ENCODE results near the gene KRT13.
A peak's percentile ranks its signal among the peaks of the same experiment; 100 is the strongest.

The KRT13 gene

DNA sequence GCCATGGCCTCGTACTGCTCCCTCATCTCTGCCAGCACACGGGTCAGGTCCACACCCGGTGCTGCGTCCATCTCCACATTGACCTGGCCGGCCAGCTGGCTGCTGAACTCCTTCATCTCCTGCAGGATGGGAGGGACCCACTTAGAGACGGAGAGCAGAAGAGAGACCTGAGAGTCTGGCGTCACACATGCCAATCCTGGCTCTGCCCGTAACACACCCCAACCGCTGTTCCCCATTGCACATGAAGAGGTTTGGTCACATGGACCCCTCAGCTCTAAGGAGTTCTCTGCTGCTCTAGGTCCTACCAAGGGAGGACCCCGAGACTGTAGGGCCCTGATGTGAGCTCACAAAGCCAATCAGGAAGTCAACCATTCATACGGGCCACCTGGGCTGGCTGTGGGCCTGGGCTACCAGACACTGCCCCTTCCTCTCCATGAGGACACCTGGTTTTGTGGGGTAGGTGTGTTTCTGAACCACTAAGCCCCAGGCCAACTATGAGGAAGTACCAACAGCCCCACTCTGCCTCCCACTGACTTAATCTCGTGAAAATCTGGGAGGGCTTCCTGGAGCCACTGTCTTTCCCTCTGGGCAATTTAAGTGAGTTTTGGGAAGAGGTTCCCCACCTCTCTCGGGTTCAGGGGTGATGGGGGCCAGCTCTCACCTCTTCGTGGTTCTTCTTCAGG is 10.9 kb upstream of the KRT13 start:
- no peaks in the 10 kb centered on the region for H3K79me1 ChIP-seq (ENCODE audit: low read depth, low read length)
- H3K4me2 ChIP-seq (ENCODE audit: insufficient read depth, low read length, poor library complexity, severe bottlenecking) = no peak overlapping the region
- peak overlapping the region; percentile 49 for H2AK5ac ChIP-seq (ENCODE audit: low read depth, low read length)
- no peak overlapping the region for H4K91ac ChIP-seq (ENCODE audit: low read depth, low read length, poor library complexity)
- no peak overlapping the region for H4K8ac ChIP-seq (ENCODE audit: low read depth, low read length)
- H2AFZ ChIP-seq (ENCODE audit: low read length) = no peak overlapping the region
- no peak overlapping the region for H3K27ac ChIP-seq (replicated peaks; ENCODE audit: low read length)
- peak overlapping the region; percentile 66 for H3K4ac ChIP-seq (ENCODE audit: low read length)
- no peak overlapping the region for H3K23ac ChIP-seq (ENCODE audit: low read depth, low read length, poor library complexity)
- no peak overlapping the region for H2BK5ac ChIP-seq (ENCODE audit: low read length)
- H3K36me3 ChIP-seq (replicated peaks in 1 of 2; ENCODE audit: control insufficient read depth in 2 of 2, insufficient read depth in 2 of 2, low read length in 2 of 2) = no peaks in the 10 kb centered on the region
- peak overlapping the region; percentile 57 for H3K18ac ChIP-seq (ENCODE audit: low read length)
- H3K14ac ChIP-seq (ENCODE audit: low read length) = no peak overlapping the region
- peaks cover 0 to 2% of the 10 kb centered on the region in 2 donors for H3K4me1 ChIP-seq (ENCODE audit: control insufficient read depth in 2 of 2, insufficient read depth in 1 of 2, low read depth in 1 of 2, low read length in 2 of 2)
- peak overlapping the region; percentile 19 for H2BK15ac ChIP-seq (ENCODE audit: low read length)
- no peak overlapping the region for H2BK120ac ChIP-seq (ENCODE audit: low read depth, low read length)
- WGBS, 2 donors (ENCODE audit: extremely low coverage in 2 of 2, insufficient read length in 2 of 2, insufficient replicate concordance in 1 of 2) = no CpG with 5 or more reads among the region's 14 CpGs
- no peaks in the 10 kb centered on the region for H3K9me3 ChIP-seq (replicated peaks in 1 of 2; ENCODE audit: control insufficient read depth in 2 of 2, insufficient read depth in 1 of 2, low read depth in 1 of 2, low read length in 2 of 2)
- H3K9ac ChIP-seq (ENCODE audit: low read depth, low read length, poor library complexity) = peak overlapping the region; percentile 31
- no peak overlapping the region for H3K4me3 ChIP-seq (ENCODE audit: low read length in 2 of 2)
- no peaks in the 10 kb centered on the region for H3K27me3 ChIP-seq (ENCODE audit: control insufficient read depth in 3 of 3, insufficient read depth in 3 of 3, low read depth in 1 of 3, low read length in 3 of 3)
- DNase-seq (ENCODE audit: low spot score) = no peak
- H2BK12ac ChIP-seq (ENCODE audit: low read length) = no peak overlapping the region

DNA sequence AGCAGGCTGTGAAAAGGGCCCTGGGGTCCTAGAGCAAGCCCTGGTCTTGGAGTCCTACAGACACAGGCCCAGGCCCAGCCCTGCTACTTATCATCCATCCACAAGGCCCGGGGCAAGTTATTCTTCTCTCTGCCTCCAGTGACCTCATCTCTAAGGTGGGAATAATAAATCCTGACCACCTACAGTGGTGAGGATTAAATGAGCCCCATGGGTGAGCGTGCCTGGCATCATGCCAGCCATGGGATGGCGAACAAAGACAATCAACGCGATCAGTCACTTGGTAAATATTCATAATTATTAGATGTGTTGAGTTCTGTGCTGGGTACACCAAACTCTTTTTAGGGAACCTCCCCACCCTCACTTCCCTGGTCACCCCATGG is 7.7 kb upstream of the KRT13 start:
- H2AK5ac ChIP-seq (ENCODE audit: low read depth, low read length) = no peak overlapping the region
- no peak overlapping the region for H3K23ac ChIP-seq (ENCODE audit: low read depth, low read length, poor library complexity)
- no peak overlapping the region for H2BK5ac ChIP-seq (ENCODE audit: low read length)
- no peak overlapping the region for H2AFZ ChIP-seq (ENCODE audit: low read length)
- H4K91ac ChIP-seq (ENCODE audit: low read depth, low read length, poor library complexity) = no peak overlapping the region
- no peak overlapping the region for H3K4ac ChIP-seq (ENCODE audit: low read length)
- H3K4me3 ChIP-seq (ENCODE audit: low read length in 2 of 2) = no peak overlapping the region
- H3K9ac ChIP-seq (ENCODE audit: low read depth, low read length, poor library complexity) = no peak overlapping the region
- no CpG with 5 or more reads among the region's 5 CpGs for WGBS, 2 donors (ENCODE audit: extremely low coverage in 2 of 2, insufficient read length in 2 of 2, insufficient replicate concordance in 1 of 2)
- peaks cover 0 to 6% (median 0%) of the 10 kb centered on the region in 3 experiments for H3K27me3 ChIP-seq (ENCODE audit: control insufficient read depth in 3 of 3, insufficient read depth in 3 of 3, low read depth in 1 of 3, low read length in 3 of 3)
- H3K27ac ChIP-seq (replicated peaks; ENCODE audit: low read length) = no peak overlapping the region
- H3K4me1 ChIP-seq (ENCODE audit: control insufficient read depth in 2 of 2, insufficient read depth in 1 of 2, low read depth in 1 of 2, low read length in 2 of 2) = no peaks in the 10 kb centered on the region
- no peak overlapping the region for H2BK15ac ChIP-seq (ENCODE audit: low read length)
- no peaks in the 10 kb centered on the region for H3K36me3 ChIP-seq (replicated peaks in 1 of 2; ENCODE audit: control insufficient read depth in 2 of 2, insufficient read depth in 2 of 2, low read length in 2 of 2)
- no peak overlapping the region for H2BK12ac ChIP-seq (ENCODE audit: low read length)
- no peak overlapping the region for H2BK120ac ChIP-seq (ENCODE audit: low read depth, low read length)
- no peak overlapping the region for H3K14ac ChIP-seq (ENCODE audit: low read length)
- H3K79me1 ChIP-seq (ENCODE audit: low read depth, low read length) = no peaks in the 10 kb centered on the region
- no peak overlapping the region for H3K4me2 ChIP-seq (ENCODE audit: insufficient read depth, low read length, poor library complexity, severe bottlenecking)
- DNase-seq (ENCODE audit: low spot score) = no peak
- no peak overlapping the region for H3K18ac ChIP-seq (ENCODE audit: low read length)
- H4K8ac ChIP-seq (ENCODE audit: low read depth, low read length) = no peak overlapping the region
- no peaks in the 10 kb centered on the region for H3K9me3 ChIP-seq (replicated peaks in 1 of 2; ENCODE audit: control insufficient read depth in 2 of 2, insufficient read depth in 1 of 2, low read depth in 1 of 2, low read length in 2 of 2)

DNA sequence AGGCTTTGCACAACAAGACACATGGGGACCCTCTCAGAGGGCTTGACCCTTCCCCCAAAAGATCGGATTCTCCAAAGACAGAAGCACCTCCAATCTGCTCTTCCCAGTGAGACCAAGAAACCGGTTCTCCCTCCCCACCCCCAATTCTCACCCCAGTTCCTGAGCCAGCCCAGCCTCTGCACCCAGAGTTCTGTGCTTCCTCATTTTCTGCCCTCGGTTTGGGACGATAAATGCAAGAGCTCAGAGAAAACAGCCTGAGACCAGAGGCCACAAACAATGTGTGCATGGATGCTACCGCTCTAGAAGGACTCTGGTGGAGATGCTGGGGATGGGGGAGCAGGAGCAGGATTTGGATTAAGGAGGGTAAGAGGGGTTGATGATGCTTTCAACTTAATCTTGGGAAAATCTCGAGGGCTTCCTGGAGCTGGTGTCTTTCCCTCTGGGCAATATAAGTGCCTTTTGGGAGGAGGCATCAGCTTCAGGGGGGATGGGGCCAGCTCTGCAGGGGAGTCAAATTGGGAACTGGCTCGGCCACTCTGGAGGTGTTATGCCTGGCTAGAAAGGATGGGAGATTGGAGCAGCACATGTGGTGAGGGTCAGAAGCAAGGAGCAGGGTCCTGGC is 7.2 kb upstream of the KRT13 start:
- Histone ChIP-seq H2BK5ac (ENCODE audit: low read length) (no peak overlapping the region), H3K4me1 (ENCODE audit: control insufficient read depth in 2 of 2, insufficient read depth in 1 of 2, low read depth in 1 of 2, low read length in 2 of 2) (no peaks in the 10 kb centered on the region), H3K27ac (replicated peaks; ENCODE audit: low read length) (no peak overlapping the region), H2BK15ac (ENCODE audit: low read length) (no peak overlapping the region), H2AK5ac (ENCODE audit: low read depth, low read length) (no peak overlapping the region), H4K8ac (ENCODE audit: low read depth, low read length) (no peak overlapping the region), H3K27me3 (ENCODE audit: control insufficient read depth in 3 of 3, insufficient read depth in 3 of 3, low read depth in 1 of 3, low read length in 3 of 3) (peaks cover 0 to 6% (median 0%) of the 10 kb centered on the region in 3 experiments), H3K4me3 (ENCODE audit: low read length in 2 of 2) (no peak overlapping the region), H3K36me3 (replicated peaks in 1 of 2; ENCODE audit: control insufficient read depth in 2 of 2, insufficient read depth in 2 of 2, low read length in 2 of 2) (no peaks in the 10 kb centered on the region), H3K4ac (ENCODE audit: low read length) (no peak overlapping the region), H3K79me1 (ENCODE audit: low read depth, low read length) (no peaks in the 10 kb centered on the region), H2AFZ (ENCODE audit: low read length) (no peak overlapping the region), H2BK12ac (ENCODE audit: low read length) (no peak overlapping the region), H3K18ac (ENCODE audit: low read length) (no peak overlapping the region), H3K4me2 (ENCODE audit: insufficient read depth, low read length, poor library complexity, severe bottlenecking) (no peak overlapping the region), H3K9me3 (replicated peaks in 1 of 2; ENCODE audit: control insufficient read depth in 2 of 2, insufficient read depth in 1 of 2, low read depth in 1 of 2, low read length in 2 of 2) (no peaks in the 10 kb centered on the region), H3K14ac (ENCODE audit: low read length) (no peak overlapping the region), H2BK120ac (ENCODE audit: low read depth, low read length) (no peak overlapping the region), H3K23ac (ENCODE audit: low read depth, low read length, poor library complexity) (no peak overlapping the region), H4K91ac (ENCODE audit: low read depth, low read length, poor library complexity) (no peak overlapping the region), H3K9ac (ENCODE audit: low read depth, low read length, poor library complexity) (no peak overlapping the region)
- WGBS, 2 donors (ENCODE audit: extremely low coverage in 2 of 2, insufficient read length in 2 of 2, insufficient replicate concordance in 1 of 2) = no CpG with 5 or more reads among the region's 7 CpGs
- no peak for DNase-seq (ENCODE audit: low spot score)

DNA sequence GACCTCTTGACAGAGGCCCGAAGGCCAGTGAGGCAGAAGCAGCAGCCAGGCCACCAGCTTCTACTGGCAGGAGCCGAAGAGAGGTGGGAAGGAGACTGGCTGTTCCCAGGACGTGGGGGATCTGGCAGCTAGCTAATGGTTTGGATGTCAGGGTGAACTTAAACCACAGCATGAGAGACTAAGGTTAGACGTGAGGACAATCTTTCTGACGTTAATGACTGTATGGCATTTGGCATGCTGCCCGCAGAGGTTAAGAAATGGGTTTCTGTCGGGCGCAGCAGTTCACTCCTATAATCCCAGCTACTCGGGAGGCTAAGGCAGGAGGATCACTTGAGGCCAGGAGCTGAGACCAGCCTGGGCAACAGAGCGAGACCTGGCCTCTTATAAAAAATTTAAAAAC is 6.3 kb upstream of the KRT13 start:
- no peak overlapping the region for H4K91ac ChIP-seq (ENCODE audit: low read depth, low read length, poor library complexity)
- H2BK5ac ChIP-seq (ENCODE audit: low read length) = no peak overlapping the region
- no peak overlapping the region for H3K14ac ChIP-seq (ENCODE audit: low read length)
- no peaks in the 10 kb centered on the region for H3K9me3 ChIP-seq (replicated peaks in 1 of 2; ENCODE audit: control insufficient read depth in 2 of 2, insufficient read depth in 1 of 2, low read depth in 1 of 2, low read length in 2 of 2)
- H3K27me3 ChIP-seq (ENCODE audit: control insufficient read depth in 3 of 3, insufficient read depth in 3 of 3, low read depth in 1 of 3, low read length in 3 of 3) = peaks cover 0 to 6% (median 0%) of the 10 kb centered on the region in 3 experiments
- no peak overlapping the region for H3K4ac ChIP-seq (ENCODE audit: low read length)
- no peak overlapping the region for H2BK120ac ChIP-seq (ENCODE audit: low read depth, low read length)
- no peak overlapping the region for H3K23ac ChIP-seq (ENCODE audit: low read depth, low read length, poor library complexity)
- no peak overlapping the region for H3K9ac ChIP-seq (ENCODE audit: low read depth, low read length, poor library complexity)
- H2BK15ac ChIP-seq (ENCODE audit: low read length) = no peak overlapping the region
- no peak overlapping the region for H3K18ac ChIP-seq (ENCODE audit: low read length)
- H2AFZ ChIP-seq (ENCODE audit: low read length) = no peak overlapping the region
- H3K4me1 ChIP-seq (ENCODE audit: control insufficient read depth in 2 of 2, insufficient read depth in 1 of 2, low read depth in 1 of 2, low read length in 2 of 2) = peaks cover 0 to 2% of the 10 kb centered on the region in 2 donors
- no peak for DNase-seq (ENCODE audit: low spot score)
- H4K8ac ChIP-seq (ENCODE audit: low read depth, low read length) = no peak overlapping the region
- no peaks in the 10 kb centered on the region for H3K79me1 ChIP-seq (ENCODE audit: low read depth, low read length)
- no peak overlapping the region for H2BK12ac ChIP-seq (ENCODE audit: low read length)
- H3K36me3 ChIP-seq (replicated peaks in 1 of 2; ENCODE audit: control insufficient read depth in 2 of 2, insufficient read depth in 2 of 2, low read length in 2 of 2) = no peaks in the 10 kb centered on the region
- no peak overlapping the region for H2AK5ac ChIP-seq (ENCODE audit: low read depth, low read length)
- no peak overlapping the region for H3K4me3 ChIP-seq (ENCODE audit: low read length in 2 of 2)
- no peak overlapping the region for H3K27ac ChIP-seq (replicated peaks; ENCODE audit: low read length)
- no CpG with 5 or more reads among the region's 10 CpGs for WGBS, 2 donors (ENCODE audit: extremely low coverage in 2 of 2, insufficient read length in 2 of 2, insufficient replicate concordance in 1 of 2)
- H3K4me2 ChIP-seq (ENCODE audit: insufficient read depth, low read length, poor library complexity, severe bottlenecking) = no peak overlapping the region
